Stimulated activated CD4-positive, alpha-beta T cell treated with anti-CD3 and anti-CD28 coated beads, Interleukin-4, amount 100 ng/mL, for 48 hours (primary cell): Measurements from ENCODE around the gene DENND10.
A peak's percentile ranks its signal among the peaks of the same experiment; 100 is the strongest.
"Not testable (repeated sequence)": the region's sequence is repeated elsewhere in the genome, so short reads cannot be mapped to it uniquely, and the experiment has no call there.

Source experiments
- DNase-seq, 2 donors: peaks; one replicate each; pipeline ENCODE4 v3.0.0-alpha.2; 2020; ENCODE audit warnings: low read depth in 2 of 2

Gene DENND10

DNA sequence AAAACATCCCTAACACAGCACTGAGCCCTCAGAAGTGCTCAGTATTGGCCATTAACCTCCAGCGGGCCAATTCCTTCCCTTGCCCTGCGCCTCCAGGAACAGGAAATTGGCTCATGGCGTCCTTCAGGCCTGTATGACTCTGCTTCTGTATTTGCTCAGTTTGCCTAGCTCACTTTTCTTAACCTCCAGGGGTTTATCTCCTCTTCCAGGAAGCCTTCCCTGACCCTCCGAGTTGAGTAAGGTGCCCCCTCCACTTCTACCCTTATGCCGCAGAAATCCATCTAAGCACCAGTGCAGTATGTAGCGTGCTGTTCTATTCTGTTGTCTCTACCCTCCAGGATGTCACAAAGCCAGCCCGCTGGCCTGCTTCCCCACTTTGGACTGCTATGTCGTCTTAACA, 62.7 kb downstream of the DENND10 start:
- DNase-seq = no peak

DNA sequence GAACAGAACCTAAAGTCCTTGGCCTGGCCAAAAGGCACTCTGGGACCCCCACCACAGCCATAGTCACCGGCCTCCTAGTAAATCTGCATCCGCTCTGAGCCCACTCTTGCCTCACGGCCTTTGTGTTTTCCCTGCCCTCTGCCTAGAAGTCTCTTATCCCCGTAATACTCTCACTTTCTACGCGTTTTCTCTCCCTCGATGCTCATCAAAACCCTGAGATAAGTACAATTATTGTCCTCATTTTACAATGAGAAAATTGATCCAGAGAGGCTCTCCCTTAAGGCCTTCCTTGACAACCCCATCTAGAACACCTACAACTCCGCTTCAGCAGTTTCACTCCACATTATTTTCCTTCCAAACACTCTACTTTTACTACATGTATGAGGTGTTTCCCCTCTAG, 63.1 kb downstream of the DENND10 start:
- no peak for DNase-seq

- DNase-seq = no peak
Observed at GRCh38 chr10:119174109-119174508, 70.2 kb downstream of the DENND10 start.

GRCh38 chr10:119176166-119176565, 72.3 kb downstream of the DENND10 start:
- no peak for DNase-seq

DNA sequence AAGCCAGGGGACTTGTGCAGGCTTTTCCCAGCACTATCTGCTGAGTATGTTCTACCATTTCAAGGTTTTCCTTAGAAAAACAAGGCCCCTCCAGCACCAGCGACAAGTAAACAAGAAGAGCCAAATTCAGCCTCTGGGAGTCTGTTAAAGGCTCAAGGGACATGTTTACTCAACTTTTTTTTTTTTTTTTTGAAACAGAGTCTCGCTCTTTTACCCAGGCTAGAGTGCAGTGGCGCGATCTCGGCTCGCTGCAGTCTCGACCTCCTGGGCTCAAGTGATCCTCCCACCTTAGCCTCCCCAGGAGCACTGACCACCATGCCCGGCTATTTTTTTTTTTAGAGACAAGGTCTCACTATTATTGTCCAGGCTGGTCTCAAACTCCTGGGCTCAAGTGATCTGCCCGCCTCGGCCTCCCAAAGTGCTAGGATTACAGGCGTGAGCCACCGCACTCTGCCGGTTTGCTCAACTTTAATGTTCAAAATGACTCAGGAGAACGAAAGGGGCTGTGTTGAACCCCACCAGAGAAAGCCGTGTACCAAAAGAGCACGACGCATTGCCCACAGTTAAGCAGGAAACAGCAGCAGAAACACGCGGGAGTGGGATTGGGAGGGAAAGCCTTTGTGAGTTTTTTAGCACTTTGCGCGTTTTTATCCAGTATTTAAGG, 73.9 kb downstream of the DENND10 start:
- DNase-seq = peak; percentile 28 to 33

- peak; percentile 94 to 97 for DNase-seq
Observed at GRCh38 chr10:119178372-119179119, 74.6 kb downstream of the DENND10 start, which contains the start of gene PRDX3. Gene PRDX3, minus strand, starts transcription at chr10:119178812. Its CDS starts 22 bp downstream, at chr10:119178790.

GRCh38 chr10:119180850-119181400, 77.0 kb downstream of the DENND10 start:
- not testable (repeated sequence) for DNase-seq

GRCh38 chr10:119183664-119184412, 79.9 kb downstream of the DENND10 start:
- DNase-seq = no peak
